NCI-H1417 treated with DMSO at 0.1 percent for 48 hours (cell line): Measurements from ENCODE around the gene ZNF234.
"Not testable (repeated sequence)": the region's sequence is repeated elsewhere in the genome, so short reads cannot be mapped to it uniquely, and the experiment has no call there.

ENCODE experiments used
- DNase-seq: peaks from one replicate; lab custom pipeline; 2025; lab: John Stamatoyannopoulos, UW

The ZNF234 gene

GRCh38 chr19:44182145-44182544 lies 40.8 kb downstream of the ZNF234 start:
- no peak for DNase-seq

GRCh38 chr19:44190020-44190419 lies 48.7 kb downstream of the ZNF234 start:
- no peak for DNase-seq

GRCh38 chr19:44192127-44192526 lies 50.8 kb downstream of the ZNF234 start:
- no peak for DNase-seq

- DNase-seq, result no peak
Observed at GRCh38 chr19:44196772-44197171, 55.4 kb downstream of the ZNF234 start.

- no peak for DNase-seq
Observed at GRCh38 chr19:44202470-44202869, 61.1 kb downstream of the ZNF234 start.

- no peak for DNase-seq
Observed at GRCh38 chr19:44202974-44203373, 61.6 kb downstream of the ZNF234 start.

GRCh38 chr19:44203877-44204276 lies 62.5 kb downstream of the ZNF234 start:
- not testable (repeated sequence) for DNase-seq

GRCh38 chr19:44204772-44205171 lies 63.4 kb downstream of the ZNF234 start:
- DNase-seq, result no peak

GRCh38 chr19:44207126-44207803 lies 65.9 kb downstream of the ZNF234 start:
- DNase-seq, result peak; percentile 20
